ENCODE measurements around the gene LDLRAD4.

The LDLRAD4 gene

GRCh38 chr18:13242797-13243196 lies 24.2 kb downstream of the LDLRAD4 start:
- no peak for DNase-seq (ENCODE audit: extremely low spot score, insufficient read length, low read depth)
- FAIRE-seq: no peak

- DNase-seq (ENCODE audit: extremely low spot score, insufficient read length, low read depth) (no peak), FAIRE-seq (no peak)
Observed at GRCh38 chr18:13243363-13243762, 24.8 kb downstream of the LDLRAD4 start.

- no peak for FAIRE-seq
- DNase-seq (ENCODE audit: extremely low spot score, insufficient read length, low read depth): no peak
Observed at GRCh38 chr18:13244135-13244534, 25.6 kb downstream of the LDLRAD4 start.

GRCh38 chr18:13245481-13246000 lies 27.0 kb downstream of the LDLRAD4 start:
- FAIRE-seq (no peak), DNase-seq (ENCODE audit: extremely low spot score, insufficient read length, low read depth) (no peak)

GRCh38 chr18:13246121-13246520 lies 27.6 kb downstream of the LDLRAD4 start:
- no peak for FAIRE-seq
- DNase-seq (ENCODE audit: extremely low spot score, insufficient read length, low read depth): no peak

GRCh38 chr18:13246591-13246990 lies 28.0 kb downstream of the LDLRAD4 start:
- no peak for DNase-seq (ENCODE audit: extremely low spot score, insufficient read length, low read depth)
- FAIRE-seq: no peak

- no peak for DNase-seq (ENCODE audit: extremely low spot score, insufficient read length, low read depth)
- no peak for FAIRE-seq
Observed at GRCh38 chr18:13247506-13247905, 28.9 kb downstream of the LDLRAD4 start.

GRCh38 chr18:13252686-13253410 lies 34.3 kb downstream of the LDLRAD4 start:
- FAIRE-seq: no peak

GRCh38 chr18:13253786-13254688 lies 35.5 kb downstream of the LDLRAD4 start:
- DNase-seq (ENCODE audit: extremely low spot score, insufficient read length, low read depth) (no peak), FAIRE-seq (no peak)

More at GRCh38 chr18:13252686-13253410, 34.3 kb downstream of the LDLRAD4 start:
- DNase-seq (ENCODE audit: extremely low spot score, insufficient read length, low read depth): no peak

GRCh38 chr18:13254971-13255927 lies 36.7 kb downstream of the LDLRAD4 start:
- DNase-seq (ENCODE audit: extremely low spot score, insufficient read length, low read depth) (no peak), FAIRE-seq (no peak)

GRCh38 chr18:13256444-13257305 lies 38.1 kb downstream of the LDLRAD4 start:
- DNase-seq (ENCODE audit: extremely low spot score, insufficient read length, low read depth): no peak
- no peak for FAIRE-seq

GRCh38 chr18:13257361-13257980 lies 38.9 kb downstream of the LDLRAD4 start:
- DNase-seq (ENCODE audit: extremely low spot score, insufficient read length, low read depth): no peak
- no peak for FAIRE-seq

GRCh38 chr18:13258921-13259320 lies 40.4 kb downstream of the LDLRAD4 start:
- FAIRE-seq: no peak
- DNase-seq (ENCODE audit: extremely low spot score, insufficient read length, low read depth): no peak

GRCh38 chr18:13259701-13260100 lies 41.1 kb downstream of the LDLRAD4 start:
- FAIRE-seq (no peak), DNase-seq (ENCODE audit: extremely low spot score, insufficient read length, low read depth) (no peak)

GRCh38 chr18:13260197-13260934 lies 41.8 kb downstream of the LDLRAD4 start:
- DNase-seq (ENCODE audit: extremely low spot score, insufficient read length, low read depth) (no peak), FAIRE-seq (no peak)

GRCh38 chr18:13260935-13261640 lies 42.5 kb downstream of the LDLRAD4 start:
- FAIRE-seq (no peak), DNase-seq (ENCODE audit: extremely low spot score, insufficient read length, low read depth) (no peak)

GRCh38 chr18:13261661-13262357 lies 43.2 kb downstream of the LDLRAD4 start:
- FAIRE-seq (no peak), DNase-seq (ENCODE audit: extremely low spot score, insufficient read length, low read depth) (no peak)

Data from GM18507 (cell line).